Amniotic epithelial cell (primary cell): Measurements from ENCODE around the gene RACGAP1.
"Not testable (repeated sequence)": the region's sequence is repeated elsewhere in the genome, so short reads cannot be mapped to it uniquely, and the experiment has no call there.

Source experiments
- DNase-seq: peaks from one replicate; pipeline ENCODE4 v3.0.0-alpha.2; 2010; ENCODE audit warnings: low read depth

The RACGAP1 gene

DNA sequence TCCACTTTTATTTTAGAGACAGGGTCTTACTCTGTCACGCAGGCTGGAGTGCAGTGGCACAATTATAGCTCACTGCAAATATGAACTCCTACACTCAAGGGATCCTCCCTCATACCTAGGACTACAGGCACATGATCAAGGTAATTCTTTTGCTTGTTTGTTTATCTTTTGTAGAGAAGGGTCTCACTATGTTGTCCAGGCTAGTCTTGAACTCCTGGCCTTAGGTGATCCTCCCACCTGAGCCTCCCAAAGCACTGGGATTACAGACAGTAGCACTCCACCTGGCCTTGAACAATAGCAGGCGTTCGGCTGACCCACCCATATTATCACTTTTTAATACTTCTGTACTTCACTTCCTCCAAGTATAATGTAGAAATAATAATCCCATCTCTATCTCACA lies 1.4 kb upstream of the RACGAP1 start:
- no peak for DNase-seq

GRCh38 chr12:50024805-50025186 lies 498 bp downstream of the RACGAP1 start:
- DNase-seq: no peak

DNA sequence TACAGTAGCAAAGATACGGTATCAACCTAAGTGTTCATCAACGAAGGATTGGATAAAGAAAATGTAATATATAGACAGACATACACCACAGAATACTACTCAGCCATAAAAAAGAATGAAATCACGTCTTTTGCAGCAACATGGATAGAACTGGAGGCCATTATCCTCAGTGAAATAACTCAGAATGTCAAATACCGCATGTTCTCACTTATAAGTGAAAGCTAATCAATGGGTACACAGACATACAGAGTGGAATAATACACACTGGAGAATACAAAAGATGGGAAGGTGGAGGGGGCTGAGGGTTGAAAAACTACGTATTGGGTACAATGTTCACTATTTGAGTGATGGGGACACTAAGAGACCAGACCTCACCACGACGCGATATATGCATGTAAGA lies 1.1 kb downstream of the RACGAP1 start:
- DNase-seq: no peak

GRCh38 chr12:50022903-50023302 lies 2.4 kb downstream of the RACGAP1 start:
- no peak for DNase-seq

DNA sequence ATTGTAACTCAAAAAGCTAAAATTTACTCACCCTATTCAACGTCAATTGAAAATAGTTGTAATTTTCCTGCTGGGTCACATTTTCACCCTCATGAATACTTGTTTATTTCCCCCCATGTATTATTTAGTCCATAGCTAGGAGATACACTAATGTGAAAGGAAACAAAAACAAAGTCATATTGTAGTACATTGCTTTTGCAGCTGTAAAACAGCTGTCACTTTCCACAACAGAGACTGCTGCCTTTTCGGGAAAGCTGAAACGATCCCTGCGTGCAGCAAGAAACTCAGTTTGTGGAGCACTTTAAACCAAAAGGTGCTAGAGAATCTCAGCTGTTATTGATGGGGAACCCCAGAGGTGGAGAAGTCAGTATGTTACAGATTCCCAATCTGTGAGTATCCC lies 4.3 kb downstream of the RACGAP1 start:
- DNase-seq: no peak

DNA sequence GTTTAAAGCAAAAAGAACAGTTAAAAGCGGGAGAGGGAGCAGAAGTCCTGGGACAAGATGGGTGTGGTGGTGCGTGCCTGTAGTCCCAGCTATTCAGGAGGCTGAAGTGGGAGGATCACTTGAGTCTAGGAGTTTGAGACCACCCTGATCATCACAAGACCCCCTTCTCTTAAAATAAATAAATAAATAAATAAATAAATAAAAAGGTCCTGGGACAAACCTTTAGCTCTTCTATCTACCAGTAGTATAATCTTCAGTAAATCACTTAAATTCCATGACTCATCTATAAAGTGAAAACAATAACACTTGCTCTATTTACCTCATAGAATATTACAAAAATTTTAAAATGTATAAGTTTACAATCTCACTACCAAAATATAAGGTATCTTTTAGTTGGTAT lies 5.8 kb downstream of the RACGAP1 start:
- DNase-seq: no peak

- DNase-seq: no peak
Observed at GRCh38 chr12:50018968-50019367, 6.3 kb downstream of the RACGAP1 start.

GRCh38 chr12:50018154-50018553 lies 7.1 kb downstream of the RACGAP1 start:
- DNase-seq: peak; percentile 28

- peak; percentile 82 for DNase-seq
Observed at GRCh38 chr12:50017641-50018040, 7.7 kb downstream of the RACGAP1 start.

DNA sequence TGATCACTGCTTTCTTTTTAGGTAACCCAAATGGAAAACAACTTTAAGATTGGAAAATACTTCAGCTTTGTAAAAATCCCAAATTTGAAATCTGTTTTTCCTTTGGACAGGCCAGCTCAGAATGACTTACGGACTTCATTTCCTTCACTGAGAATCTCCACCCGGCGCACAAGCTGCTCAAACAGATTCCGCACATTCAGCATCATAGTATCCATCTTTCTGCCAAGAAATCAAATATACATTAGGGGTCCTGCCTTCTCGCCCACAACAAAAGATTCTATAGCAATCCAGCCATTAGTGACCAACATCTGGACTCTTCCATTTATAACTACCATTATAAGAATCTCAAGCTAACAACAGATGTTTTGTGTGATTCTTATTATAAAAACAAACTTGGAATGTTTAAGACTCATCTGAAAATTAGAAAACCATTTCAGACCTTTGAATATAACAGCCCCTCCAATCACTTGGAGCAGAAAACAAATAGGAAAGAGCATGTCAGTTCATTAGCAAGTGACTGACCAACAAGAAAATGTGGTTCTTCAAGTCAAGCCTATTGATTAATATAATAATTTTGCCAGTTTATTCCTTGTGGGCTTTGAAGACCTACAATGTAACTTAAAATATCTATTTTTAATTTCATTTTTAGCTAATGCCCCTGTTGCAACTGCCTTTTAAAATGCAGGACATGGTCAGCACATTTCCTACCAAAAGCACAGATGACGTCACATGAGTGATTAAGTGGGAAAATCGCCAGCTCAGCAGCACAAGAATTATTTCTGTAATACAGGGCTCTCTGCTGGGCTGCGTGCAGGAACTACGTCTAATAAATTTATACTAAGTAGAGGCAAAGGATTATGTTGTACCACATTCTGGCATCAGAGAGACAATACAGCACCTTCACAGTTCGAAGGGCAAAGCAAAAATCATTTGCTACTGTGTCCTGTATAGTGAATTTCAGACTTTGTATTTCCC lies 8.5 kb downstream of the RACGAP1 start:
- peak; percentile 94 for DNase-seq

- DNase-seq: no peak
Observed at GRCh38 chr12:50014342-50014741, 11.0 kb downstream of the RACGAP1 start.

DNA sequence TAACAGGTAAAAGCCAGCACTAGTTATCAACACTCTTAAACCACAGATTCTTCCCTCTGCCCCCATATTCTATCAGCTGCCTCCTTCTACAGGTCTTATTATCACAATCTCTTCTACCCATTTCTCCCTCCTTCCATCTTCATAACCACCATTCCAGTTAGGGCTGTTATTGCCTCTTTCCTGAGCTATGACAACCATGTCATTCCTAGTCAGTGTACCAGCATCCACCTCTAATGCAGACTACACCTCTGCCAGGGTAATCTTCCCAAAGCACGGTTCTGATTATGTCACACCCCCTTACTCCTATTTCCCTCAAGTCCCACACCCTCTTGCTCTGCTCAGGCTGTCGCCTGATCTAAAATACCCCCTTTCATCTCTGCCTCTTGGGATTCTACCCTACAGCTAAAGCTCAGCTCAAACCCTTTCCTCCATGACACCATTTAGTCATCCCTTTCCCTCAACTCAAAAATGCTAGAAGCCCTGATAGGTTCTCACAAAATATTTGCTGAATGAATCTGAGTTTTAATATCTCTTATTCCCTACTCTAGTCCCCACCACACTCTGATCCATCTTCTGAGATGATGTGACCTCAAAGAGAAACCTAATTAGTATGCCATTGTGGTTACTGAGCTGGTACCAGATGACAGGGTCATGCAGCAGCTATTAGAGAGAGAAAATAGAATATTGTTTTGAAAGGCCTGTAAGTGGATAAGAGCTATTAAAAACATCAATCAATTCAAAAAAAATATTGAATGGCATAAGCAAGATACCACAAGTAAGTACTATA lies 11.7 kb downstream of the RACGAP1 start:
- no peak for DNase-seq

GRCh38 chr12:50006754-50007442 lies 18.4 kb downstream of the RACGAP1 start:
- DNase-seq: no peak

- no peak for DNase-seq
Observed at GRCh38 chr12:50006280-50006679, 19.0 kb downstream of the RACGAP1 start.

- peak; percentile 50 for DNase-seq
Observed at GRCh38 chr12:50005175-50005574, 20.1 kb downstream of the RACGAP1 start.

DNA sequence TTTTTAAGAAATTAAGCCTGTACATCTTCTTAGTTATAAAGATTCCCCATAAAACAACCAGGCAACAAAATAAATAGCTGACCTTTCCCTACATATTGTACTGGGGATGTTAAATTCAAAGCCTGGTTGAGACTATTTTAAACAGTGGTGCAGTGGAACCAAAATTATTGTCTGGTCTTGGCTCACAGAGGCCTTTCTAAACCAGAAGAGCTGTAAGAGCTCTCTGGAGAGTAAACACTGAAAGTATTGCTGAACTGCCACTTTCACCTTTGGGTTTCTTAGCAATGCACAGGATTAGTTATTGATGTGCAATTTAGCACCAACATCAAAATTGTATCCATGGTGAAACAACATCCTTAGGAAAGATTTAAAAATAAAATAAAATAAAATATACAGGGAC lies 20.6 kb downstream of the RACGAP1 start:
- DNase-seq: no peak

- DNase-seq: peak; percentile 67
Observed at GRCh38 chr12:50003595-50003994, 21.7 kb downstream of the RACGAP1 start.

GRCh38 chr12:49998453-49998852 lies 26.8 kb downstream of the RACGAP1 start:
- no peak for DNase-seq

- peak; percentile 75 for DNase-seq
Observed at GRCh38 chr12:49990273-49990672, 35.0 kb downstream of the RACGAP1 start.

DNA sequence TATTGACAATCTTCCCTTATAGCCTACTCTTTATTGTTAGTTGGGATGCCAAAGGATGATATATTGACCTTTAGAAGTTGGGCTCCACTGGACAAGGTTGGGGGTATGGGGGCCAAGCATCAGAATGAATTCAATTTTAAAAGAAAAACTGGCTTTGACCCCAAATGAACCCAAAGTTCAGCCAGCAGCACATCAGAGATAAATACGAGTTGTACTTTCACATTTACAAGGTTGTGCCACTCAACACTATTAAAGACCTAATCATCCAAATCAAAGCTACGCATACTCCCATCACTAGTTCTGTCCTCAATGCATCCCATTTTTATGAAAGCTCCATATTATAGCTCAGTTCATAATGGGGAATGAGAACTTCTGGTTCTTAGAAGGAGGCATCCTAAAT lies 35.9 kb downstream of the RACGAP1 start:
- not testable (repeated sequence) for DNase-seq

DNA sequence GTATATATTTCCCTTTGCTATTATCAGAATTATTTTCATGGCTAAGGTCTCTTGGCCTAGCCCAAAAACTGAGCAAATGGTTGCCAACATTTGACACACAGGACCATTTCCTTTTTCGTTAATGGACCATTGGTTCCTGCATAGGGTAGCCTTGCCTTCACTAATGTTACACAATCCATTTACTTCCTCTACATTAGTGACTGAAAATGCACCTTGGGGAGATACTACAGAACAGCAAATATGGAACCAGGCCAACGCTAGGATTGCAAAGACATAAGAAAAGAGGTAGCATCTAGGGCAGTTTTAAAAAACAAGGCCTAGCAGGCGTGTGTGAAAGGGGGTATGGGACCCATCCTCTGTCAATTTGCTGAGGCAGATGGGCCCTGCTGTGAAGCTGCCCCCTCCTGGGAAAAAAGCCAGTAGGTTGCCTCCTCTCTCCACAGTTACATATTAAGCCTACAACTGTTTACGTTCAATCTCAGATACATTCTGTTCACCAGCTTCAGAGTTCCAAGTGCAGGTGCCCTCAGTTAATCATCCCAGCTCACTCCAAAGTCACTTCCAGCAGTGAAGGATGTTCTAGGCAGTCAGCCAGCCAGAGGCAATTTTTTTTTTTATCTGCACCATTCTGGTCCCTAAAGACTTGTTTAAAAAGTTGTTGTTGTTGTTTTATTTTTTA lies 37.5 kb downstream of the RACGAP1 start:
- DNase-seq: peak; percentile 62

- DNase-seq: not testable (repeated sequence)
Observed at GRCh38 chr12:49986476-49986875, 38.8 kb downstream of the RACGAP1 start.
